ENCODE measurements around the gene TRIM13.

- TF ChIP-seq, protein P1, sequence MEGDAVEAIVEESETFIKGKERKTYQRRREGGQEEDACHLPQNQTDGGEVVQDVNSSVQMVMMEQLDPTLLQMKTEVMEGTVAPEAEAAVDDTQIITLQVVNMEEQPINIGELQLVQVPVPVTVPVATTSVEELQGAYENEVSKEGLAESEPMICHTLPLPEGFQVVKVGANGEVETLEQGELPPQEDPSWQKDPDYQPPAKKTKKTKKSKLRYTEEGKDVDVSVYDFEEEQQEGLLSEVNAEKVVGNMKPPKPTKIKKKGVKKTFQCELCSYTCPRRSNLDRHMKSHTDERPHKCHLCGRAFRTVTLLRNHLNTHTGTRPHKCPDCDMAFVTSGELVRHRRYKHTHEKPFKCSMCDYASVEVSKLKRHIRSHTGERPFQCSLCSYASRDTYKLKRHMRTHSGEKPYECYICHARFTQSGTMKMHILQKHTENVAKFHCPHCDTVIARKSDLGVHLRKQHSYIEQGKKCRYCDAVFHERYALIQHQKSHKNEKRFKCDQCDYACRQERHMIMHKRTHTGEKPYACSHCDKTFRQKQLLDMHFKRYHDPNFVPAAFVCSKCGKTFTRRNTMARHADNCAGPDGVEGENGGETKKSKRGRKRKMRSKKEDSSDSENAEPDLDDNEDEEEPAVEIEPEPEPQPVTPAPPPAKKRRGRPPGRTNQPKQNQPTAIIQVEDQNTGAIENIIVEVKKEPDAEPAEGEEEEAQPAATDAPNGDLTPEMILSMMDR (IDR thresholded peaks at IDR 0.05): no peak
- TF ChIP-seq POLR2A (IDR thresholded peaks at IDR 0.05): no peak
Measured at GRCh38 chr13:49977992-49978391, 18.9 kb upstream of the TRIM13 start.
